Neural progenitor cell (in vitro differentiated cells): ENCODE data around the gene IL16.

Experiments used
- CTCF ChIP-seq: fragments of 200-600 bp; sonication (generic); IDR thresholded peaks from 2 replicates; pipeline ENCODE4 v1.5.1; 2017; ENCODE audit warnings: antibody characterized with exemption, mild to moderate bottlenecking
- EZH2 ChIP-seq: fragments of 200-600 bp; sonication (generic); IDR thresholded peaks from 2 replicates; pipeline ENCODE4 v1.6.1; 2017; ENCODE audit warnings: antibody characterized with exemption, mild to moderate bottlenecking, moderate library complexity

- no peak for TF ChIP-seq CTCF
- no peak for TF ChIP-seq EZH2
Observed at GRCh38 chr15:81297147-81297572, 100.5 kb downstream of the IL16 start.
